Ramos (cell line): ENCODE measurements around the gene SDF4.
"Not testable (repeated sequence)": the region's sequence is repeated elsewhere in the genome, so short reads cannot be mapped to it uniquely, and the experiment has no call there.

Experiments used
- in situ Hi-C: fragments of 300-500 bp; cut with MboI; formaldehyde crosslinking; loops from one replicate; pipeline ENCODE4 v1.14.3; 2022; ENCODE audit warnings: low sequenced_read_pairs; ENCODE audit not compliant: unreplicated experiment

SDF4 gene

GRCh38 chr1:1183833-1184775, 47.7 kb downstream of the SDF4 start:
- in situ Hi-C loops = no loop called here

DNA sequence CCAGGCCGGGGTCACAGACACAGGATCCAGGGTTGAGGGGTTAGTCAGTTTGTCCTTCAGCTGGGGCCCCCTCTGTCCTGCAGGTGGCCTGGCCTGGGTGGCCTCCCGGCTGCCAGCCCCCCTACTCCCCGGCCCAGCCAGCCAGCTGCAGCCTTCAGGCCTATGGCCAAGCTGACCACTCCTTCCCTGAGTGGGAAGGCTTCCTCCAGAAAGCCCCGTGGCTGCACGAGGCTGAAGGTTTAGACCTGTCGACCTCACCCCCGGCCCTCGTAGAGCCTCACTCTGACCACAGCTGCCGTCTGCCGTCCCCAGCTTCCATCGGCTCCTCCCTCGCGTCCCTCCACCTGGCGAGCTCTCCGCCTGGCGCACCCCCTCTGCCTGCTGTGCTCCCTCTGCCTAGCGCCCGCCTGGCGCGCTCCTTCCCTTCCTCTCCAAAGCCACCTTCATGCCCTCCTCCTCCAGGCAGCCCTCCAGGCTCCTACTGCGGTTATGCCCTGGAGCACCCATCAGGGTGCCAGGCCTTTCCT, 48.5 kb downstream of the SDF4 start:
- in situ Hi-C loops = no loop called here

GRCh38 chr1:1182491-1183220, 49.1 kb downstream of the SDF4 start:
- in situ Hi-C loops = no loop called here

GRCh38 chr1:1181938-1182410, 49.8 kb downstream of the SDF4 start:
- in situ Hi-C loops = no loop called here

- in situ Hi-C loops = no loop called here
Measured at GRCh38 chr1:1181129-1181937, 50.5 kb downstream of the SDF4 start.

GRCh38 chr1:1179983-1180861, 51.6 kb downstream of the SDF4 start:
- in situ Hi-C loops = no loop called here

- in situ Hi-C loops = no loop called here
Measured at GRCh38 chr1:1179346-1179982, 52.3 kb downstream of the SDF4 start.

GRCh38 chr1:1178794-1179331, 52.9 kb downstream of the SDF4 start:
- in situ Hi-C loops = no loop called here

- in situ Hi-C loops = no loop called here
Measured at GRCh38 chr1:1177452-1178206, 54.2 kb downstream of the SDF4 start.

GRCh38 chr1:1176931-1177330, 54.9 kb downstream of the SDF4 start:
- in situ Hi-C loops = no loop called here

GRCh38 chr1:1176063-1176761, 55.6 kb downstream of the SDF4 start:
- in situ Hi-C loops = not testable (repeated sequence)

GRCh38 chr1:1175221-1176062, 56.4 kb downstream of the SDF4 start:
- in situ Hi-C loops = no loop called here

GRCh38 chr1:1173793-1174415, 57.9 kb downstream of the SDF4 start, which contains the start of gene TTLL10:
Gene TTLL10, plus strand, starts transcription at chr1:1173880. Its CDS starts 5,336 bp downstream, at chr1:1179216.
- in situ Hi-C loops = no loop called here

- in situ Hi-C loops = no loop called here
Measured at GRCh38 chr1:1173061-1173792, 58.6 kb downstream of the SDF4 start.
